ENCODE measurements around the gene ZNF672.

DNA sequence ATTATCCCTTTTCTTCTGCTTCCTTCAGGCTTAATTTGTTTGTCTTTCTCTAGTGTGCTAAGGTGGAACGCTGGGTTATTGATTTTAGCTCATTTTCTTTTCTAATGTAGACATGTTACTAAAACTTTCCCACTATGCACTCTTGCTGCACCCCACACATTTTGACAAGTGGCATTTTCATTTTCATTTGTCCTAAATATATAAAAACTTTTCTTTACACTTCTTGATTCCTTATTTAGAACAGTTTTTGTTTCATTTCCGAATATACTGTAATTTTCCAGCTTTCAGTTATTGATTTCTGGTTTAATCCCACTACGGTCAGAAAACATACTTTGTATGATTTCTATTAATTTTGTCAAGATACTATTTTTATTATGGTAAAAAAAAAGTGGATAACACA is 37.6 kb upstream of the ZNF672 start:
- TF ChIP-seq NANOG (IDR thresholded peaks at IDR 0.05; ENCODE audit: borderline replicate concordance) (no peak), POLR2AphosphoS5 (IDR thresholded peaks at IDR 0.05; ENCODE audit: low read depth) (no peak), CTCF (conservative IDR thresholded peaks at IDR 0.05; ENCODE audit: low read depth in 2 of 2) (no peak)
